OCI-LY1 (cell line): ENCODE data around the gene ATAD3A.

Experiments
- EZH2 ChIP-seq: fragments of 200-600 bp; sonication (generic), shearing (Covaris generic); IDR thresholded peaks from 2 replicates; pipeline ENCODE4 v1.8.0; 2017; ENCODE audit warnings: borderline replicate concordance, mixed run types, mild to moderate bottlenecking, antibody characterized with exemption, low read length, moderate library complexity, mixed read lengths
- TF ChIP-seq, protein P1 (sequence below): fragments of 200-600 bp; sonication (generic), shearing (Covaris generic); IDR thresholded peaks from 2 replicates; pipeline ENCODE4 v1.5.1; 2017; ENCODE audit warnings: mild to moderate bottlenecking, antibody characterized with exemption, low read length, moderate library complexity, mixed read lengths

DNA sequence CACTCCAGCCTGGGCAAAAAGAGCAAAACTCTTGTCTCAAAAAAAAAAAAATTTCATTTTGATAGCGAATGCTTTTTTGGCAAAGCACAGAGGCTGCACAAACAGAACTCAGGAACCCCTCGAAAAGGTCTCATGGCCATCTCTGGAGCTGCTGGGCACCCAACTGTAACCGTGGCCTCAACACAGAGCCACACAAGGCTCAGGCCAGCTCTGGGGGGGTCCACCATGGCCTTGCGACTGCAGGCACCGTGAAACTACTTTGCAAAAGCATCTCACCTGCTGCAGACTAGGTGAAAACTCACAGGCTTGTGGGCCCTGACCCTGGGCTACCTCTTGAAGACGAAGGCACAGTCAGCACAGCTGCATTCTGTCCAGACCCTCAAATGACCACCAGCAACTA lies 44.5 kb downstream of the ATAD3A start:
- TF ChIP-seq, protein P1, sequence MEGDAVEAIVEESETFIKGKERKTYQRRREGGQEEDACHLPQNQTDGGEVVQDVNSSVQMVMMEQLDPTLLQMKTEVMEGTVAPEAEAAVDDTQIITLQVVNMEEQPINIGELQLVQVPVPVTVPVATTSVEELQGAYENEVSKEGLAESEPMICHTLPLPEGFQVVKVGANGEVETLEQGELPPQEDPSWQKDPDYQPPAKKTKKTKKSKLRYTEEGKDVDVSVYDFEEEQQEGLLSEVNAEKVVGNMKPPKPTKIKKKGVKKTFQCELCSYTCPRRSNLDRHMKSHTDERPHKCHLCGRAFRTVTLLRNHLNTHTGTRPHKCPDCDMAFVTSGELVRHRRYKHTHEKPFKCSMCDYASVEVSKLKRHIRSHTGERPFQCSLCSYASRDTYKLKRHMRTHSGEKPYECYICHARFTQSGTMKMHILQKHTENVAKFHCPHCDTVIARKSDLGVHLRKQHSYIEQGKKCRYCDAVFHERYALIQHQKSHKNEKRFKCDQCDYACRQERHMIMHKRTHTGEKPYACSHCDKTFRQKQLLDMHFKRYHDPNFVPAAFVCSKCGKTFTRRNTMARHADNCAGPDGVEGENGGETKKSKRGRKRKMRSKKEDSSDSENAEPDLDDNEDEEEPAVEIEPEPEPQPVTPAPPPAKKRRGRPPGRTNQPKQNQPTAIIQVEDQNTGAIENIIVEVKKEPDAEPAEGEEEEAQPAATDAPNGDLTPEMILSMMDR: no peak
- TF ChIP-seq EZH2: no peak
